Measurements from ENCODE around the gene AMOTL2. TPM values are rescaled to one million over a fixed set of nuclear protein-coding genes. Genes with fewer than 3 reads are reported as not detected.

AMOTL2 gene
- total RNA-seq, 4 donors from 2014 or later, result 93.2 to 226 (median 153) TPM

- Histone ChIP-seq H3K27me3 (no peaks in the 10 kb centered on the region), H3K9me3 (no peaks in the 10 kb centered on the region), H3K4me1 (peaks cover 0 to 26% (median 9%) of the 10 kb centered on the region in 3 donors), H3K27ac (no peak overlapping the region), H3K4me3 (no peak overlapping the region), H3K36me3 (no peaks in the 10 kb centered on the region)
- peak; percentile 38 for ATAC-seq
- TF ChIP-seq POLR2AphosphoS5 (IDR thresholded peaks at IDR 0.05), result no peak
- WGBS, 2 donors (ENCODE audit: low coverage in 1 of 2), result 56% methylated on average over 3 of the region's 7 CpGs; no CpG with 5 or more reads in 1 of the 2 donors
These were observed 67.9 kb downstream of the AMOTL2 start for GRCh38 chr3:134306320-134306719.

Small RNA genes lying within 50 kb of the gene (small RNA-seq; reads per million reads assigned to genes)
- gene HMGN1P9, result 0 reads per million in 4 donors
- gene MIR6827, result 0 to 0.62 (median 0) reads per million in 4 donors

Other genes with a start within 250 kb of the AMOTL2 start
- gene RYK, start 123.6 kb downstream of the AMOTL2 start, total RNA-seq, result 100 to 1,000 TPM in 3 of 4 donors, 10 to 100 TPM in 1; 92.7 to 133 (median 115) TPM
- 10 to 100 TPM; 56.4 to 84.7 (median 66.5) TPM for gene ANAPC13, start 111.5 kb upstream of the AMOTL2 start, total RNA-seq
- 10 to 100 TPM; 17.9 to 30.1 (median 25.9) TPM for gene CEP63, start 111.6 kb upstream of the AMOTL2 start, total RNA-seq

All from gastroesophageal sphincter (tissue), 4 donors.